ENCODE results near the gene TM4SF4. TPM values are rescaled to one million over a fixed set of nuclear protein-coding genes. Genes with fewer than 3 reads are reported as not detected.

TM4SF4 gene
- total RNA-seq, 4 donors from 2014 or later = 3.4 TPM; not detected in 3

- Histone ChIP-seq H3K27ac (no peak overlapping the region), H3K36me3 (no peaks in the 10 kb centered on the region), H3K9me3 (no peaks in the 10 kb centered on the region), H3K27me3 (no peaks in the 10 kb centered on the region), H3K4me1 (peaks cover 18 to 31% of the 10 kb centered on the region in 2 donors), H3K4me3 (replicated peaks in 1 of 3) (no peak overlapping the region)
- DNase-seq = no peak
- TF ChIP-seq POLR2A (IDR thresholded peaks at IDR 0.05) = no peak
- no peak for TF ChIP-seq CTCF (IDR thresholded peaks at IDR 0.05)
- intact Hi-C loops (cut with DNase I) = loop anchor here (5.0 kb wide), 1 partner anchor 203 kb away; no protein-coding TSS in a partner anchor
- 91% methylated on average over 2 of the region's 2 CpGs for WGBS, 2 donors
These were observed 40.0 kb downstream of the TM4SF4 start for GRCh38 chr3:149514471-149514870.

DNA sequence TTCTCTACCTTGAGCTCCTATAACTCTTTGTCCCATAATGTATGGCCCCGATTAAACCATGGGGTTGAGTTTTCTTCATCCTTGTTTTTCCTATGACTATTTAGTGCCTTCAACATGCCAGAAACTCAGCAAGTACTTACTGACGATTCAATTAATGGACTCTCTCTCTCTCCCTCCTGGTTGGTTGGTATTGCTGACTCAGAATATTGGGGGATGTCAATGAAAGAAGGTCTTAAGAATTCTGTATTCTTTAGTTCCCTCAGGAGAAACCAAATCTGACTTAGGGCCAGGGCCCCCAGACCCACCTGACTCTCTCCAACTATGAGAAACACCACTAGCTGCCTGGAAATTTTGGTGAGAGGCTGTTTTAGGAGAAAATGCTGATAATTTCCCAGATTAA is 40.8 kb downstream of the TM4SF4 start:
- no peak for TF ChIP-seq POLR2A (IDR thresholded peaks at IDR 0.05)
- no peak for TF ChIP-seq CTCF (IDR thresholded peaks at IDR 0.05)
- no peak for DNase-seq
- 90 to 97% methylated on average over 2 of the region's 2 CpGs for WGBS, 2 donors
- no peaks in the 10 kb centered on the region for H3K9me3 ChIP-seq
- H3K4me3 ChIP-seq (replicated peaks in 1 of 3) = no peak overlapping the region
- intact Hi-C loops (cut with DNase I) = no loop called here
- peaks cover 0 to 3% of the 10 kb centered on the region in 2 donors for H3K36me3 ChIP-seq
- H3K27me3 ChIP-seq = no peaks in the 10 kb centered on the region
- H3K4me1 ChIP-seq = peaks cover 13 to 23% of the 10 kb centered on the region in 2 donors
- H3K27ac ChIP-seq = no peak overlapping the region

DNA sequence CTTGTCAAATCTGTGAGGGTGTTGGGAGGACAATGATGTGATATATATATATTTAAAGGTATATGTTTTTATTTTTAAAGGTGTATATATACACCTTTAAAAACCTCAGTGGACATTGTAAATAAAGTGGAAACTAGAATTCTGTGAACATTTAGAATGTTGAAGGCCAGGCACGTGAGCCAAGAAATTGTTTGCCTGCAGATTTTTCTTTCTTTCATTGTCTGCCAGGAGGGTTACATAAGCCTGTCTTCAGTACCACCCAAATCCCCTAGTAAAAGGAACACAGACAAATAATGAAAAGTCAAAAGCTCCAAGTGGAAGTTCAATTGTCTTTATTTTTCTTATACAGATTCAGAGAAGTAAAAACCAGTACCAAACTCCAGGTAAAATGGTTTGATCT is 42.4 kb downstream of the TM4SF4 start:
- peaks cover 0 to 8% of the 10 kb centered on the region in 2 donors for H3K36me3 ChIP-seq
- no peak for DNase-seq
- WGBS, 2 donors = 51 to 77% methylated on average over 1 of the region's 1 CpG
- no peak overlapping the region for H3K4me3 ChIP-seq (replicated peaks in 1 of 3)
- H3K27me3 ChIP-seq = no peaks in the 10 kb centered on the region
- H3K27ac ChIP-seq = no peak overlapping the region
- intact Hi-C loops (cut with DNase I) = no loop called here
- peaks cover under 1 to 8% of the 10 kb centered on the region in 2 donors for H3K4me1 ChIP-seq
- TF ChIP-seq POLR2A (IDR thresholded peaks at IDR 0.05) (no peak), CTCF (IDR thresholded peaks at IDR 0.05) (no peak)
- no peaks in the 10 kb centered on the region for H3K9me3 ChIP-seq

GRCh38 chr3:149519912-149520311 is 45.4 kb downstream of the TM4SF4 start:
- peaks cover 0 to 13% of the 10 kb centered on the region in 2 donors for H3K36me3 ChIP-seq
- no peaks in the 10 kb centered on the region for H3K9me3 ChIP-seq
- intact Hi-C loops (cut with DNase I) = no loop called here
- H3K27ac ChIP-seq = no peak overlapping the region
- DNase-seq = no peak
- 93 to 95% methylated on average over 3 of the region's 3 CpGs for WGBS, 2 donors
- H3K4me1 ChIP-seq = peaks cover 0 to 4% of the 10 kb centered on the region in 2 donors
- H3K27me3 ChIP-seq = no peaks in the 10 kb centered on the region
- no peak overlapping the region for H3K4me3 ChIP-seq (replicated peaks in 1 of 3)
- no peak for TF ChIP-seq CTCF (IDR thresholded peaks at IDR 0.05)
- no peak for TF ChIP-seq POLR2A (IDR thresholded peaks at IDR 0.05)

- H3K4me1 ChIP-seq = peaks cover 10 to 17% of the 10 kb centered on the region in 2 donors
- no peaks in the 10 kb centered on the region for H3K27me3 ChIP-seq
- no peak for DNase-seq
- intact Hi-C loops (cut with DNase I) = no loop called here
- H3K9me3 ChIP-seq = no peaks in the 10 kb centered on the region
- WGBS, 2 donors = 90 to 91% methylated on average over 11 of the region's 11 CpGs
- no peak overlapping the region for H3K4me3 ChIP-seq (replicated peaks in 1 of 3)
- H3K36me3 ChIP-seq = peaks cover 0 to 14% of the 10 kb centered on the region in 2 donors
- H3K27ac ChIP-seq = no peak overlapping the region
- TF ChIP-seq CTCF (IDR thresholded peaks at IDR 0.05) = no peak
These were observed 49.2 kb downstream of the TM4SF4 start for GRCh38 chr3:149523512-149524299.
